GM10847 (cell line): ENCODE data around the gene SPEG.

Experiments used
- POLR2A ChIP-seq: IDR thresholded peaks from 2 replicates; pipeline ENCODE4 v1.6.1; 2011; ENCODE audit not compliant: insufficient read length; ENCODE audit errors: extremely low read depth

SPEG gene

GRCh38 chr2:219434718-219435525, at the start of gene SPEG:
Gene SPEG, plus strand, starts transcription at chr2:219434843. Its CDS starts 135 bp downstream, at chr2:219434978.
- TF ChIP-seq POLR2A: no peak

GRCh38 chr2:219384859-219385258, 49.8 kb upstream of the SPEG start:
- no peak for TF ChIP-seq POLR2A

GRCh38 chr2:219385958-219386520, 48.6 kb upstream of the SPEG start:
- TF ChIP-seq POLR2A: no peak

- no peak for TF ChIP-seq POLR2A
Measured at GRCh38 chr2:219386532-219387280, 47.9 kb upstream of the SPEG start.

GRCh38 chr2:219387306-219388120, 47.1 kb upstream of the SPEG start, which contains the start of gene DNPEP:
Gene DNPEP, minus strand, starts transcription at chr2:219387912. Its CDS starts 118 bp downstream, at chr2:219387794.
- TF ChIP-seq POLR2A: peak; percentile 35

GRCh38 chr2:219388121-219388906, 46.3 kb upstream of the SPEG start:
- no peak for TF ChIP-seq POLR2A

- no peak for TF ChIP-seq POLR2A
Measured at GRCh38 chr2:219388907-219389156, 45.8 kb upstream of the SPEG start.

- no peak for TF ChIP-seq POLR2A
Measured at GRCh38 chr2:219392754-219393153, 41.9 kb upstream of the SPEG start.

- TF ChIP-seq POLR2A: no peak
Measured at GRCh38 chr2:219395609-219396008, 39.0 kb upstream of the SPEG start.

GRCh38 chr2:219396863-219397457, 37.7 kb upstream of the SPEG start:
- TF ChIP-seq POLR2A: no peak

GRCh38 chr2:219398721-219399363, 35.8 kb upstream of the SPEG start:
- no peak for TF ChIP-seq POLR2A

GRCh38 chr2:219399716-219400478, 34.7 kb upstream of the SPEG start:
- TF ChIP-seq POLR2A: no peak

- no peak for TF ChIP-seq POLR2A
Measured at GRCh38 chr2:219400562-219400961, 34.1 kb upstream of the SPEG start.
